CD4-positive, alpha-beta T cell treated with Interleukin-2 at 100 ng/mL for 4 hours (primary cell): Measurements from ENCODE around the gene VSIG10.
"Not testable (repeated sequence)": the region's sequence is repeated elsewhere in the genome, so short reads cannot be mapped to it uniquely, and the experiment has no call there.

Experiments
- DNase-seq: peaks from one replicate; pipeline ENCODE4 v3.0.0-alpha.2; 2020; ENCODE audit warnings: low spot score

Gene VSIG10

GRCh38 chr12:118103601-118104382 is at the start of gene VSIG10:
VSIG10 (minus strand) TSS chr12:118104011; CDS start chr12:118103671, 340 bp downstream.
- DNase-seq: no peak

- DNase-seq: no peak
Measured at GRCh38 chr12:118151755-118152154, 47.9 kb upstream of the VSIG10 start.

GRCh38 chr12:118150625-118151024 is 46.8 kb upstream of the VSIG10 start:
- DNase-seq: no peak

- no peak for DNase-seq
Measured at GRCh38 chr12:118148287-118148686, 44.5 kb upstream of the VSIG10 start.

- DNase-seq: no peak
Measured at GRCh38 chr12:118145798-118146156, 42.0 kb upstream of the VSIG10 start.

GRCh38 chr12:118145113-118145797 is 41.4 kb upstream of the VSIG10 start:
- DNase-seq: no peak

- no peak for DNase-seq
Measured at GRCh38 chr12:118144499-118144898, 40.7 kb upstream of the VSIG10 start.

- no peak for DNase-seq
Measured at GRCh38 chr12:118140825-118141224, 37.0 kb upstream of the VSIG10 start.

- no peak for DNase-seq
Measured at GRCh38 chr12:118137148-118137678, 33.4 kb upstream of the VSIG10 start.

- DNase-seq: peak; percentile 27
Measured at GRCh38 chr12:118136559-118137003, 32.8 kb upstream of the VSIG10 start.

- peak; percentile 92 for DNase-seq
Measured at GRCh38 chr12:118135788-118136558, 32.2 kb upstream of the VSIG10 start, which contains the start of gene PEBP1. PEBP1 (plus strand) TSS chr12:118136124; CDS start chr12:118136210, 86 bp downstream.

- not testable (repeated sequence) for DNase-seq
Measured at GRCh38 chr12:118129436-118129835, 25.6 kb upstream of the VSIG10 start.

- no peak for DNase-seq
Measured at GRCh38 chr12:118127867-118128266, 24.1 kb upstream of the VSIG10 start.

- DNase-seq: no peak
Measured at GRCh38 chr12:118126119-118126757, 22.4 kb upstream of the VSIG10 start.

GRCh38 chr12:118125743-118126118 is 21.9 kb upstream of the VSIG10 start:
- DNase-seq: no peak

- DNase-seq: no peak
Measured at GRCh38 chr12:118124333-118124874, 20.6 kb upstream of the VSIG10 start.

GRCh38 chr12:118122264-118122663 is 18.5 kb upstream of the VSIG10 start:
- DNase-seq: no peak

GRCh38 chr12:118120579-118121363 is 17.0 kb upstream of the VSIG10 start:
- DNase-seq: peak; percentile 69

- no peak for DNase-seq
Measured at GRCh38 chr12:118119449-118119879, 15.7 kb upstream of the VSIG10 start.

GRCh38 chr12:118109088-118109487 is 5.3 kb upstream of the VSIG10 start:
- no peak for DNase-seq

- no peak for DNase-seq
Measured at GRCh38 chr12:118107694-118108093, 3.9 kb upstream of the VSIG10 start.
